T47D (cell line): ENCODE results near the gene AUTS2.

ENCODE experiments used
- DNase-seq, 2 experiments: peaks; one replicate each; pipeline versions ENCODE4 v3.0.0 to v3.0.0-alpha.2; 2011 to 2012; ENCODE audit warnings: low read depth in 1 of 2, low spot score in 1 of 2
- JUND ChIP-seq: IDR thresholded peaks from 2 replicates; pipeline ENCODE4 v1.6.1; 2012; ENCODE audit warnings: low read depth
- in situ Hi-C: cut with HindIII; loops from 2 replicates; pipeline ENCODE4 v1.10.0; 2016; ENCODE audit warnings: low sequenced_read_pairs, low pct_unique_long_range_greater_than_20kb

AUTS2 gene

DNA sequence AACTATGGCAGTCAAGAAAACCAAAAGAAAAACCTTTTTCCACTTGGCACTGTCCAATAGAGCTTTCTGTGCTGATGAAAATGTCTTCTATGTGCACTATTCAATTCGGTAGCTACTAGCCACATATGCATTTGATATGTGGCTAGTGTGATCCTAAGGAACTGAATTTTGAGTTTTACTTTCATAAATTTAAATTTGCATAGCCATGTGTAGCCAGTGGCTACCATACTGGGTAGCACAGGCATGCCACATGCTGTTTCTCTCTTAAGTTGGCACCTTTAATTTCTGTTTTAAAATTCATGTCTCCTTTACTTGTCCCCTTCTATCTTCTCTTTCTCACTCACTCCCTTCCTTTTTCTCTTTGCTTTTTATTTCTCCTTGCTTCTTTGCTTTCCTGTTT, 455.7 kb downstream of the AUTS2 start:
- in situ Hi-C loops = no loop called here
- TF ChIP-seq JUND = no peak
- no peak for DNase-seq

DNA sequence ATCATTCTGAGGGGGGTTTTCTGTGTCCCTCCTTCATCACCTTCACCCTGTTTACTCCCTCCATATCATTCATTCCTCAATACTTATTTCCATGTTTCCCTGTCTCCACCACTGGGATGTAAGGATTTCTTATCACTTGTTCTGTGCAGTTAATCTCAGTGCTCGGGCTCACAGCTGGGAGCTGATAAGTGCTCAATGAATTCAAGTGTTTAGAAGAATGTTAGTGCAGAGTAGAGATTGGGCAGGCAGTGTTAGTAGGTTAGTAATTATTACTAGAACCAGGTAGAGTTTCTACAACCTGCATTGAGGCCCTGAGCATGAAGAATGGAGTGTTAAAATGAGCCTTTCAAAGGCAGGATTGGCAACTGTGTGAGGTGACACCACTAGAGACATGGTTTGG, 458.1 kb downstream of the AUTS2 start:
- in situ Hi-C loops = no loop called here
- no peak for TF ChIP-seq JUND
- DNase-seq = no peak

DNA sequence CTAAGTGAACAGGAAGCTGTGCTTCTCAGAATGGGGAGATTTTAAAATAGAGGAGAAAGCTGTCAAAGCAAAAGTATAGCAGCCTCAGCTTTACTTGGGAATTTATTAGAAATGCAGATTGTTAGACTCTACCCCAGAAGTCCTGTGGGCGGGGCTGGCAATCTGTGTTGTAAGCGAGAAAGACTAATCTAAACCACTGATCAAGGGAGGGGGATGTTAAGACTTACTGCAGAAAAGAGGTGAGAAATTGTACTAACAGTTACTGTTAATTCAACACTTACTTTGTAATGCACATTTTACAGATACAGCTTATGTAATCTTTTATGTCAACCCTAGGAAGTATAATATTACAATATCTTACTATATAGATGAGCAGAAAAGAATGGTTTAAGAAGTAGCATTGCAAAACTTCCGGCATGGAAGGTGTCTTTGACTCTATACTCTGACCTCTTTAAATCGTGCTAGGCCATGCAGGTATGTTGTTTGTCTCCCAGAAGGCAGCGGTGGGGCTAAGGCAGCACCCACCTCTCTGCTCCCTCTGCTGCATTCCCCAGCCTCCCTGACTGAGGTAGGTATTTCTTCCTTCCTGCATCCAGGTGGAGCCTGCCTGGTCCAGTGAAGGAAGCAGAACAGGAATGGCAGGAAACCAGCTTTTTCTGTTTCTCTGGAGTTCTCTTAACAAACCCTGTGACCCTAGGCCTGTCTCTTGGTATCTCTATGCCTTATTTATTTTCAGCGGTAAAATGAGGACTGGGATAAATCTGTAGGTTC, 462.2 kb downstream of the AUTS2 start:
- no peak for TF ChIP-seq JUND
- DNase-seq = peak in 1 of 2 experiments; percentile 68
- in situ Hi-C loops = no loop called here

DNA sequence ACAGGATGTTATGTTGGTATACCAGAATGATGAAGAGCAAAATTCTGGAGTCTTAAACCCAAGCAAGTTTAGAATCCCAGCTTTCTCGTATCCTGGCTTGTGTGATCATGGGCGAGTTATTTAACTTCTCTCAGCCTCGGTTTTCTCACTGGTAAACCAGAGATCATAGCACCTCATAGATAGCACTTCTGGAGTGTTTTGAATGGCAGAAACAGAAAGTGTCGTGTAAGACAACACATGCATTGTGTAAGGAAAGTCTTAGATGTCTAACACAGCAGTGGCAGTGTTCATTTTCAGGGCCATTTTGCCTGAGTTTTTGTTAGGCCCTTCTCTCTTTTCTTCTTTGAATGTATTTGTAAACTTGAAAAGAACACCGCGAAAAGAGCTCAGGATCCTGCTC, 465.1 kb downstream of the AUTS2 start:
- no peak for TF ChIP-seq JUND
- in situ Hi-C loops = no loop called here
- DNase-seq = no peak

DNA sequence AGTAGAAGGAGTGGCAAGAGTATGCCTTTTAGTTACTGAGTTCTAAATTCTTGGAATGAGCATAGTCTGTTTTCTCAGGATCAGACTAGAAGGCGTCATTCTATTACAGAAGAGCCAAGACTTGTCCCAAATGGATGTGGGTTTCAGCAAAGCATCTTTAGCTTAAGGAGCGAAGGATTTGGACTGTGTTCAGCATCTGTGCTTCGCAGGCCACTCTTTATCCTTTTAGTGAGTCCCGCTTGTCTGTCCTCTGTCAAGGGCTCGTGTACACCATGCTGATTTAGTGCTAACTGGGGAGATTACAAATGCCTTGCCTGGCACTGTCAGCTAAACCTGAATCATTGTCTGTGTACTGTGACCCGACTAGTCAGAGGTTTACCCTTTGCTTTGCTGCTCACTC, 465.7 kb downstream of the AUTS2 start:
- TF ChIP-seq JUND = no peak
- in situ Hi-C loops = no loop called here
- no peak for DNase-seq

DNA sequence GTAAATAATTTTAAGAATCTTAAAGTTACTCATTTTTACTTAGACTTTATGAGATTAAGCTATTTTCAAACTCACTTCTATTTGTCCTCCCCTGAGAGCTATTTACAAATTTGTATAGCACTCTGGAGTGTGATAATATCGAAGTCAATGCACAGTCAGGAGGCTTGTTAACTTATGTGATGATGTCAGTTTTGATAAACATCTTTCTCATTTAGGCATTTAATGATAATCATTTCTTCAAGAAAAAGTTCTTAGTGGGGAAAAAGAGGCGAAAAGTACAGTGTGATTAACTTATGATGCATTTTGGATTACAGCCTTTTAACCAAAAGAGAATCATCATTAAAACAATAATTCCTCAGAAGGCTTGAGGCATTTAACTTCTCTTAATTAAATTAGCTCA, 468.6 kb downstream of the AUTS2 start:
- in situ Hi-C loops = no loop called here
- no peak for DNase-seq
- TF ChIP-seq JUND = no peak

DNA sequence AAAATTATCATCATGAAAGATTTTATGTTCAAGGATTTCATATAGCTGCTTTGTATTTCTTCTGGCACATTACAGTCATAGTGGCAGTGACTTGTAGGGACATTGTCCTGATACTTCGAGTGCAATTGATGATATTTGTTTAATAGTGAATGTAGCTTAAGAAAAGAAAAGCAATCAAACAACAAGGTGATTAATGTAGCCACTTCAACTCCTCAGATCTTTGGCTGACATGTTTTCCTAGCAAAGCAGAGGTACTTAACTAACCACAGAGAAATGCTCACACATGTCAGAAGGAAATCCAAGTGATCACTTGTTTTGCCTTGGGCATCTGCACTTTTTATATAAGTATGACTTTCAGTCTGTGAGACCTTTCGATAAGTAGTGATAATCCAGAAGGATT, 470.3 kb downstream of the AUTS2 start:
- no peak for DNase-seq
- in situ Hi-C loops = no loop called here
- TF ChIP-seq JUND = no peak

DNA sequence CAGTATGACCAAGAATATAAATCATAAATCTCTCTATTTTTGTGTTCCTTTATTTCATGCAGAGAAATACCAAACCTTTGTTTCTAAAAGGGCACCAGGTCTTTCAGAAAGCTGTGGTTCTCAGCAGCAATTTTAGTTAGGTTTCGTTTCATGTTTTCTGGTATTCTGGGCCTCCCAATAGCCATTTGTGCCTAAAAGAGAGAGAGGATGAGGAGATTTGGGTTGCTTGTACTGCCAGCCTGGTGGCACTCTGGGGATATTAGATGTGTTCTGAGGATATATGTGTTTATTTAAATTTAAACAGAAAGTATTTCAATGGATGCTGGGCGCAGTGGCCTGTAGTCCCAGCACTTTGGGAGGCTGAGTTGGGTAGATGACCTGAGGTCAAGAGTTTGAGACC, 471.7 kb downstream of the AUTS2 start:
- in situ Hi-C loops = no loop called here
- TF ChIP-seq JUND = no peak
- no peak for DNase-seq

DNA sequence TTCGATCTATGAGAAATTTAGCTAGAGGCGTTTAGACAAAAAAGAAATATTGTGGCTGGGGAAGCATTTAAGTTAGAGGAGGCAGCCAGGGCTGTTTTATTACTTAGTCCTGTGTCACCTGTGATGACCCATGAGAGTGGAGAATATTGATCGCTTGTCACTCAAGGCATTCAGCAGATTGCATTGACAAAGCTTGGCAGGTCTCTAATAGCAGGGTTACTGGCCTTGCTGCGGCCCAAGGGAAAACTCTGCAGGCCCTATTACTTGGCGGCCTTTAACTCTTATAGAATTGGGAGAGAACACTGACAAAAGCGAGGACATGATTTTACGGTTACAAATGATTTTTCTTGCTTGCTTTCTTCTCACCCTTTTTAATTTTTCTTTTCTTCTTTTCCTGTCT, 473.5 kb downstream of the AUTS2 start:
- no peak for DNase-seq
- in situ Hi-C loops = no loop called here
- no peak for TF ChIP-seq JUND

DNA sequence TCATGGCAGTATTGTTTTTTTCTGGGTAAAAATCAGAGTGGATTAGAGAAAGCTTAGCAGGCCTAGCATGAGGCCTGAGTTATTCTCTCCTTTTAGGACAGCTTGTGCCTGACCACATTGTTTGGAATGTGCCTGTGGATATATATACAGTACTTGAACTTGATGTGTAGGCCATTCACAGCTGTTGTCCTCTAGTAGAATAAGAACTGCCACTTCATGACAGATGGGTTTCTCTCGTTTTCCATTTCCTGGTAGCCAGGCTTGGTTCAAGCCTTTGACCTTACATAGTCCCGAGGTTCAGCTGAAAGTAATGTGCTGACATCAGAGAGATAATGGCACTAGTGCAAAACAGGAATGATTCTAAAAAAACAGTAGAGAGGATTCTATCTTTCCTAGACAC, 473.9 kb downstream of the AUTS2 start:
- TF ChIP-seq JUND = no peak
- in situ Hi-C loops = no loop called here
- DNase-seq = peak in 1 of 2 experiments; percentile 48

DNA sequence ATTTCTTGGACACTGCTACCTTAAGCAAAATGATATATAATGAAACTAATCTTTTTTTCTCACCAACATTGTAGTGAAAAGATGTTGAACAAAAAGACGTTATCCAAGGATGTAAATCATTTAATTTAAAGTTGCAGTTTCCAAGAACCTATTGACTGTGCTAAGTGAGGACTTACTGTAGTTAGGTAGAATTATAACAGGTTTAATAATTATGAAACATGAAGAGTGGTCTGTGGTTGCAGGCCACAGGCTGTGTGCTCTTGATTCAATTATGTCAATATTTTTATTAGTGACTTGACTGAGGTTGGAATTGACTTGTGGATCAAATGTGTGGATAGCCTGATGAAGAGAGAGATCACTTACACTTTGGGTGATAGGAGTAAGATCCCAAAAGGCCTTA, 478.1 kb downstream of the AUTS2 start:
- in situ Hi-C loops = no loop called here
- no peak for DNase-seq
- no peak for TF ChIP-seq JUND

DNA sequence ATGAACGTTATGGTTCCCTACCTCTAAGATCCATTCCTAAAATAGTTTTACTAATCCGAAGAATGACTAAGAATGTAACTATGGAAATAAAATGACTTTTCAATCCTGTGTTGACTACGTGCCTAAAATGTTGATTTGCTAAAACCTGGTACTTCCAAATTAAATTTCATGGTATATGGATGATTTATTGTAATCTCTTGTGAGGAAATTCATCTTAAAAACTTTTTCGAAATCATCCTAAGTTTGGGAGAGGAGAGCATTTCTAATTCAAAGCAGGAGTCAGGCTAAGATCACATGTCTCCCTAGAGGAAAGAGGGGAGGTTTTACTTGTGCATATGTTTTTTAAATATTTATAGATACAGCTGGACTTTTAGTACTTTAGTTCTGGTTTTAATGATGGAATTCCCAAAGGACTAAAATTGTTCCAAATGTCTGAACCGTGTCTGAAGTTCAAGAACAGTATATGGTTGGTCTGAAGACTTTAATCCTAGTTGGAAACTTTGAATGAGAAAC, 483.9 kb downstream of the AUTS2 start:
- in situ Hi-C loops = no loop called here
- TF ChIP-seq JUND = no peak
- no peak for DNase-seq

DNA sequence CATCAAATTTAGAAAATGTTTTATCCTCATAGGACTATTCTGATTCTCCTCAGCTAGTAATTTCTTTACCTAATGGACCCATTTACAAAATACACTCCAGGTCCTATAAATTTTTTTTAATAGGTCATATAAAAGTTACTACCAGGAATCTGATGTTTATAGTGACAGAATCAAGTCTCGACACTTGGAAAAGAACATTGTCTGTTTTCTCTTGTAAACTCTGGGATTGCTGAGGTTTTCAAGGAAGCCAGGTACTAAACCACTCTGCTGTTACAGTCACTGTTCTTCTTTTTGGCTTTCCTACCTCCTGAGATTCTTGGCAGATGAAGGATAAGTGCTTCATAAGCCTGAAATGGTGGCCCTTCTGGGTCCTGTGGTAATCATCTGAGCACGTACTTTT, 493.1 kb downstream of the AUTS2 start:
- no peak for TF ChIP-seq JUND
- no peak for DNase-seq
- in situ Hi-C loops = no loop called here

DNA sequence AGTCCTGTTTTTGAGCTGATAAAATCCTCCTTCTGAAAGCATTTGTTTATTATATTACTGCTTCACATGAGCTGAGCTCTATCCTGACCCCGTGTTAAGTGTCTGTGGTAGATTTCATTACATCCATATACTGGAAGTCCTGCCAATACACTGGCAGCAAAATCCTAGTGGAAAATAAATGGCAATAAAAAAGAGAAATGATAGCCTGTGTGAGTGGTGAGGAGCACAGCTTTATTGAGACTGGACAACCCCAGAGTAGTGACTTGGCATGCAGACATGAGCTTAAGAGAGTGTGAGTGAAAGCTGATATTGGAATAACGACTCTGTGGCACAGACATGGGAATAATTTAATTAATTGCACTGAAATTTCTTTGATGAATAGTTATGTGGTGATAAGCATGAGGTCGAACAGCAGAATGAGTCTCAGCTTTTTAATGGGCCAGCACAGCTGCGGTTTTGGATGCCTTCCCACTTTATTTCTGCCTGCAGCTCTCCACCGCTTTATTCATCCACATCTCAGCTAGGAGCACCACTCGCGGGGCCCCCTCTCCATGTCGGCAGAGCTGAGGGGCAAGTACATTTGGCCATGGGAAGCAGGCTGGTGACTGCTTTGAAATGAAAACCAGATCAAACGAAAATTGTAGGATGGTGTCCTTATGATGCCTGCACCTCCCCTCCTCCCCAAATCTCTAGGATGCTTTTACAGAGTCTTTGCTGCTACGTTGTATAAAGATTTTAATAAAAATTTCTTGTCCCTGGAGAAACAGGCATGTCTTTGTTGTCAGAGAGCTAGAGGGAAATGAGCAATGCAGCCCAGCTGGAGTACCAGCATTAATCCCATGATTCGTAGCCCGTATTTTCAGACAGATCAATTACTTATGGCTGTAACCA, 494.3 kb downstream of the AUTS2 start:
- no peak for TF ChIP-seq JUND
- in situ Hi-C loops = no loop called here
- no peak for DNase-seq
